K562 (cell line): Measurements from ENCODE around the gene ACOT7. TPM values are rescaled to one million over a fixed set of nuclear protein-coding genes. Genes with fewer than 3 reads are reported as not detected.
A peak's percentile ranks its signal among the peaks of the same experiment; 100 is the strongest.

Experiments
- ADNP ChIP-seq: fragments of 200-800 bp; sonication (Bioruptor generic); IDR thresholded peaks from 2 replicates; pipeline ENCODE4 v1.6.1; 2016; ENCODE audit warnings: missing genetic modification characterization, missing compliant biosample characterization
- CTBP1 ChIP-seq: fragments of 450-650 bp; IDR thresholded peaks from 2 replicates; pipeline ENCODE4 v1.6.1; 2016; ENCODE audit warnings: borderline replicate concordance
- HNRNPUL1 ChIP-seq: fragments of 200-400 bp; formaldehyde crosslinking; IDR thresholded peaks from 2 replicates; pipeline ENCODE4 v1.6.1; 2017; ENCODE audit warnings: low read length
- JUNB ChIP-seq: fragments of 450-650 bp; formaldehyde crosslinking; conservative IDR thresholded peaks from 2 replicates; pipeline ENCODE4 v1.4.0; 2020; ENCODE audit warnings: mild to moderate bottlenecking
- KDM5B ChIP-seq: fragments of 200-600 bp; sonication (generic); IDR thresholded peaks from 2 replicates; pipeline ENCODE4 v1.6.1; 2012; ENCODE audit warnings: low read depth, mild to moderate bottlenecking, moderate library complexity, low read length, control low read depth, inconsistent platforms; ENCODE audit not compliant: insufficient replicate concordance
- MYBL2 ChIP-seq, 2 experiments: fragments of 450-650 bp in 1 of 2; sonication (generic) in 1 of 2; formaldehyde crosslinking in 1 of 2; IDR thresholded peaks; 2 replicates each; pipeline versions ENCODE4 v1.6.1 to v1.8.1; 2017 to 2022; ENCODE audit warnings: borderline replicate concordance in 1 of 2, inconsistent platforms in 1 of 2, low read depth in 1 of 2, mild to moderate bottlenecking in 1 of 2, missing genetic modification reagents in 1 of 2, moderate library complexity in 1 of 2
- NFE2 ChIP-seq: IDR thresholded peaks from 2 replicates; pipeline ENCODE4 v1.6.1; 2014; ENCODE audit warnings: antibody characterized with exemption, low read depth
- OTX1 ChIP-seq: fragments of 450-650 bp; formaldehyde crosslinking; IDR thresholded peaks from 2 replicates; pipeline ENCODE4 v1.4.0; 2022; ENCODE audit warnings: mild to moderate bottlenecking
- PHTF2 ChIP-seq: fragments of 250-450 bp; sonication (Bioruptor Pico); IDR thresholded peaks from 2 replicates; pipeline ENCODE4 v1.5.0; 2021; ENCODE audit warnings: mild to moderate bottlenecking
- POLR2G ChIP-seq: fragments of 200-400 bp; formaldehyde crosslinking; IDR thresholded peaks from 2 replicates; pipeline ENCODE4 v1.6.1; 2017; ENCODE audit warnings: low read depth, mild to moderate bottlenecking, antibody characterized with exemption, low read length, moderate library complexity
- PRPF4 ChIP-seq: fragments of 200-400 bp; formaldehyde crosslinking; IDR thresholded peaks from one replicate; pipeline ENCODE4 v1.6.1; 2017; ENCODE audit warnings: low read length, low read depth, mild to moderate bottlenecking; ENCODE audit not compliant: insufficient read depth, poor library complexity, severe bottlenecking
- SP1 ChIP-seq: sonication (generic); formaldehyde crosslinking; IDR thresholded peaks from 2 replicates; pipeline ENCODE4 v1.8.1; 2022; ENCODE audit warnings: mild to moderate bottlenecking, missing genetic modification reagents
- SREBF2 ChIP-seq: sonication (generic); formaldehyde crosslinking; IDR thresholded peaks from 2 replicates; pipeline ENCODE4 v1.4.0; 2020; ENCODE audit warnings: mild to moderate bottlenecking, missing genetic modification reagents
- XRCC3 ChIP-seq: fragments of 450-650 bp; IDR thresholded peaks from 2 replicates; pipeline ENCODE4 v1.6.1; 2017; ENCODE audit warnings: mild to moderate bottlenecking, moderate library complexity
- ZBTB1 ChIP-seq: sonication (generic); formaldehyde crosslinking; IDR thresholded peaks from 2 replicates; pipeline ENCODE4 v1.8.1; 2023; ENCODE audit warnings: missing genetic modification reagents, low read depth, mild to moderate bottlenecking, borderline replicate concordance
- ZBTB26 ChIP-seq: fragments of 450-650 bp; formaldehyde crosslinking; IDR thresholded peaks from 2 replicates; pipeline ENCODE4 v1.4.0; 2022; ENCODE audit warnings: missing genetic modification characterization
- ZKSCAN1 ChIP-seq: fragments of 150-350 bp; IDR thresholded peaks from 2 replicates; pipeline ENCODE4 v1.6.1; 2016; ENCODE audit warnings: low read depth, low read length
- ZNF24 ChIP-seq: fragments of 450-650 bp; IDR thresholded peaks from 2 replicates; pipeline ENCODE4 v1.6.1; 2016
- ZNF274 ChIP-seq: IDR thresholded peaks from 2 replicates; pipeline ENCODE4 v1.6.1; 2011; ENCODE audit warnings: low read depth, mild to moderate bottlenecking, low read length, moderate library complexity, borderline replicate concordance
- ZNF57 ChIP-seq: fragments of 450-650 bp; formaldehyde crosslinking; IDR thresholded peaks from 2 replicates; pipeline ENCODE4 v1.4.0; 2020; ENCODE audit warnings: mild to moderate bottlenecking, moderate library complexity
- polyA plus RNA-seq, 8 experiments: library from polyadenylated mRNA; depleted of rRNA in 4 of 8; stranded (reverse) in 5 of 8; unstranded in 3 of 8; fragments of >200 nt; fragmentation: Nextera tagmentation in 2 of 8; fragmentation: Illumina TruSeq in 1 of 8; extraction: Ambion mirVana in 2 of 8; extraction: Trizol in 1 of 8; gene quantifications; 2 replicates each; pipeline versions ENCODE4 v1.2.1 to v1.2.3, GENCODE V29; 2011 to 2014; ENCODE audit warnings: inconsistent platforms in 1 of 8, missing spikeins in 1 of 8
- total RNA-seq, 7 experiments: library from RNA; depleted of rRNA in 6 of 7; stranded (reverse); fragments of >200 nt in 6 of 7; fragmentation: Illumina TruSeq in 2 of 7; extraction: Trizol in 2 of 7; gene quantifications; 2 replicates each; pipeline versions ENCODE4 v1.2.1 to v1.2.3, GENCODE V29; 2011 to 2021; ENCODE audit warnings: low replicate concordance in 1 of 7
- TF ChIP-seq, protein P1 (sequence below): sonication (generic); formaldehyde crosslinking; IDR thresholded peaks from 2 replicates; pipeline ENCODE4 v1.8.0; 2022; ENCODE audit warnings: missing genetic modification reagents, mild to moderate bottlenecking, borderline replicate concordance
- TF ChIP-seq, protein P2 (sequence below): fragments of 150-350 bp; conservative IDR thresholded peaks from 2 replicates; pipeline ENCODE4 v1.6.1; 2014; ENCODE audit warnings: low read length
- TF ChIP-seq, protein P3 (sequence below): fragments of 250-450 bp; sonication (Bioruptor Pico); IDR thresholded peaks from 2 replicates; pipeline ENCODE4 v1.4.0; 2020; ENCODE audit warnings: mild to moderate bottlenecking, moderate library complexity

The ACOT7 gene
- total and polyA plus RNA-seq, 9 of the 15 experiments (the other 6 are each of a cell fraction or from before 2014, with no cell fraction given): 7.0 to 92.6 (median 37.2) TPM

DNA sequence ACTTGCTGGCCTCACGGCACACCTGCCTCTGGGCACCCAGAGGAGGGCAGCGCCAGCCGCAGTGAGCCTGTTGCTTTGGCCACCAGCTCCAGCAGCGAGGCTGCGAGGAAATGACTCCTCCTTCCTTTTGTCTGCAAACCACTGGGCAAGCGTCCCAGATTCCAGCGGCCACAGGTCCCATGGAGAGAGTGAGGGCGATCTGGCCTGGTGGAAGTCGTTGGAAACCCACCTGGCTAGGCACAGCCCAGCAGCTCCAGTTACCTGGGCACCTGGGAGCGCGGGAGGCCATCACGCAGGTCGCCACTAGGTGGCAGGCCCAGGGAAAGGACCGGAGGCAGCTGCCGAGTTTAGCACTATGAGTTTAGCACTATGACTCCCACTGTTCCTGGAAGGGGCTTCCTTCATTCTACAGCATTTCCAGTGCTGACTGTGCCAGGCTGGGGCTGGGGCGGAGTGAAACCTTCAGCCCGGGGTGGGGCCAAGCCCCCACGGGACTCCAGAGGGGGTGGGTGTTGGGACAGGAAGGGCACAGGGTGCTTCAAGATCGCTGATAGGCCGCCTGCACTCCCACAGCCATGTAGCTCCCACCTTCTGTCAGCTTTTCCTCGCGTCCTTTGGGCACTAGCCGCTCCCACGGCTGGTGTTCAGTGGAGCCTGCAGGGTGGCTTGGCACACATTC lies 29.9 kb upstream of the ACOT7 start (continued):
- TF ChIP-seq MYBL2 (IDR thresholded peaks at IDR 0.05; ENCODE audit: low read depth): no peak
- TF ChIP-seq MYBL2 (CRISPR knock-in tag; IDR thresholded peaks at IDR 0.05; ENCODE audit: borderline replicate concordance): no peak
- TF ChIP-seq ZNF24: no peak
- no peak for TF ChIP-seq ZBTB1
- TF ChIP-seq, protein P1, sequence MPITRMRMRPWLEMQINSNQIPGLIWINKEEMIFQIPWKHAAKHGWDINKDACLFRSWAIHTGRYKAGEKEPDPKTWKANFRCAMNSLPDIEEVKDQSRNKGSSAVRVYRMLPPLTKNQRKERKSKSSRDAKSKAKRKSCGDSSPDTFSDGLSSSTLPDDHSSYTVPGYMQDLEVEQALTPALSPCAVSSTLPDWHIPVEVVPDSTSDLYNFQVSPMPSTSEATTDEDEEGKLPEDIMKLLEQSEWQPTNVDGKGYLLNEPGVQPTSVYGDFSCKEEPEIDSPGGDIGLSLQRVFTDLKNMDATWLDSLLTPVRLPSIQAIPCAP: no peak
- no peak for TF ChIP-seq ZKSCAN1
- TF ChIP-seq XRCC3: no peak
- TF ChIP-seq JUNB (CRISPR knock-in tag): no peak
- no peak for TF ChIP-seq NFE2
- no peak for TF ChIP-seq SREBF2 (CRISPR knock-in tag)
- TF ChIP-seq PHTF2 (CRISPR knock-in tag): no peak
- no peak for TF ChIP-seq ZNF57 (CRISPR knock-in tag)
- TF ChIP-seq CTBP1: peak; percentile 75; the same call in 1 of the 2 replicates
- TF ChIP-seq ZBTB26 (CRISPR knock-in tag): no peak
- no peak for TF ChIP-seq ADNP (tag)
- no peak for TF ChIP-seq OTX1 (CRISPR knock-in tag)
- TF ChIP-seq PRPF4: no peak
- TF ChIP-seq SP1 (CRISPR knock-in tag): peak; percentile 55
- TF ChIP-seq, protein P2, sequence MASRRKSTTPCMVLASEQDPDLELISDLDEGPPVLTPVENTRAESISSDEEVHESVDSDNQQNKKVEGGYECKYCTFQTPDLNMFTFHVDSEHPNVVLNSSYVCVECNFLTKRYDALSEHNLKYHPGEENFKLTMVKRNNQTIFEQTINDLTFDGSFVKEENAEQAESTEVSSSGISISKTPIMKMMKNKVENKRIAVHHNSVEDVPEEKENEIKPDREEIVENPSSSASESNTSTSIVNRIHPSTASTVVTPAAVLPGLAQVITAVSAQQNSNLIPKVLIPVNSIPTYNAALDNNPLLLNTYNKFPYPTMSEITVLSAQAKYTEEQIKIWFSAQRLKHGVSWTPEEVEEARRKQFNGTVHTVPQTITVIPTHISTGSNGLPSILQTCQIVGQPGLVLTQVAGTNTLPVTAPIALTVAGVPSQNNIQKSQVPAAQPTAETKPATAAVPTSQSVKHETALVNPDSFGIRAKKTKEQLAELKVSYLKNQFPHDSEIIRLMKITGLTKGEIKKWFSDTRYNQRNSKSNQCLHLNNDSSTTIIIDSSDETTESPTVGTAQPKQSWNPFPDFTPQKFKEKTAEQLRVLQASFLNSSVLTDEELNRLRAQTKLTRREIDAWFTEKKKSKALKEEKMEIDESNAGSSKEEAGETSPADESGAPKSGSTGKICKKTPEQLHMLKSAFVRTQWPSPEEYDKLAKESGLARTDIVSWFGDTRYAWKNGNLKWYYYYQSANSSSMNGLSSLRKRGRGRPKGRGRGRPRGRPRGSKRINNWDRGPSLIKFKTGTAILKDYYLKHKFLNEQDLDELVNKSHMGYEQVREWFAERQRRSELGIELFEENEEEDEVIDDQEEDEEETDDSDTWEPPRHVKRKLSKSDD: no peak
- TF ChIP-seq POLR2G: no peak
- TF ChIP-seq ZNF274: no peak
- peak; percentile 14 for TF ChIP-seq KDM5B
- TF ChIP-seq HNRNPUL1: no peak
- TF ChIP-seq, protein P3, sequence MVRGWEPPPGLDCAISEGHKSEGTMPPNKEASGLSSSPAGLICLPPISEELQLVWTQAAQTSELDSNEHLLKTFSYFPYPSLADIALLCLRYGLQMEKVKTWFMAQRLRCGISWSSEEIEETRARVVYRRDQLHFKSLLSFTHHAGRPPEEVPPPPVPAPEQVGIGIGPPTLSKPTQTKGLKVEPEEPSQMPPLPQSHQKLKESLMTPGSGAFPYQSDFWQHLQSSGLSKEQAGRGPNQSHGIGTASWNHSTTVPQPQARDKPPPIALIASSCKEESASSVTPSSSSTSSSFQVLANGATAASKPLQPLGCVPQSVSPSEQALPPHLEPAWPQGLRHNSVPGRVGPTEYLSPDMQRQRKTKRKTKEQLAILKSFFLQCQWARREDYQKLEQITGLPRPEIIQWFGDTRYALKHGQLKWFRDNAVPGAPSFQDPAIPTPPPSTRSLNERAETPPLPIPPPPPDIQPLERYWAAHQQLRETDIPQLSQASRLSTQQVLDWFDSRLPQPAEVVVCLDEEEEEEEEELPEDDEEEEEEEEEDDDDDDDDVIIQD (CRISPR knock-in tag): no peak
